HG03460 (cell line): Measurements from ENCODE around the gene SERPINE3.
A peak's percentile ranks its signal among the peaks of the same experiment; 100 is the strongest.

Experiments
- ATAC-seq: cut with Tn5 transposase; IDR thresholded peaks from one replicate; pipeline ENCODE4 v1.9.1; 2021; ENCODE audit not compliant: unreplicated experiment

Gene SERPINE3

GRCh38 chr13:51360489-51360888 lies 21.0 kb downstream of the SERPINE3 start:
- ATAC-seq: no peak

- no peak for ATAC-seq
Measured at GRCh38 chr13:51361106-51361505, 21.6 kb downstream of the SERPINE3 start.

- no peak for ATAC-seq
Measured at GRCh38 chr13:51363625-51364024, 24.1 kb downstream of the SERPINE3 start.

DNA sequence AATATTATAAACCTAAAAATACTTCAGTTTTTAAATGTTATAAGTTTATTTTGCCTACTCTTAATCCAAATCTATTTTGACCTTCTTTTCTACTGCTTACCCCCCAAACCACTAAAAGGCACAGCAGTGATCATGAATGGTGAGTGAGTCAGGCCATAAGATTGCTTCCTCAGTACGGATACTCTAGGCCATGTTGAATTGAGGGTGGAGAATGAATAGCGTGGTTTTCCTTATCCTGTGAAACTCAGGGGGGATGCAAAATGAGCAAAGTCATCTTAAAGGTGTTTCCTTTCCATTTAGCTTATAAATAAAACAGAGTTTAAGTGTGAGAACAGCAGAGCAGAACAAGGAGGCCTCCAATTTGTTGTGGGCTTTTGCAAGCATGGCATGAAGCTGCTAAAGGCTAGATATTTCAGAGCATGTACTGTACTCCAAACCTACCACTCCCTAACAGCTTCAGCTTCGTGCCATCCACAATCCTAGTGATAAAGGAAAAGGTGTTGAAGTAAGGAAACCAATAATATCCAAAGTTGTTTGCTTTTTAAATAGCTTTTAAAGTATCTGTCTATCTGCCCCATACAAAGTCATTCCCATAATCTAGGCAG lies 25.0 kb downstream of the SERPINE3 start:
- ATAC-seq: no peak

- ATAC-seq: no peak
Measured at GRCh38 chr13:51370116-51370515, 30.6 kb downstream of the SERPINE3 start.

GRCh38 chr13:51370811-51371210 lies 31.3 kb downstream of the SERPINE3 start:
- no peak for ATAC-seq

- ATAC-seq: no peak
Measured at GRCh38 chr13:51371768-51372399, 32.4 kb downstream of the SERPINE3 start.

- ATAC-seq: no peak
Measured at GRCh38 chr13:51373451-51373850, 34.0 kb downstream of the SERPINE3 start.

DNA sequence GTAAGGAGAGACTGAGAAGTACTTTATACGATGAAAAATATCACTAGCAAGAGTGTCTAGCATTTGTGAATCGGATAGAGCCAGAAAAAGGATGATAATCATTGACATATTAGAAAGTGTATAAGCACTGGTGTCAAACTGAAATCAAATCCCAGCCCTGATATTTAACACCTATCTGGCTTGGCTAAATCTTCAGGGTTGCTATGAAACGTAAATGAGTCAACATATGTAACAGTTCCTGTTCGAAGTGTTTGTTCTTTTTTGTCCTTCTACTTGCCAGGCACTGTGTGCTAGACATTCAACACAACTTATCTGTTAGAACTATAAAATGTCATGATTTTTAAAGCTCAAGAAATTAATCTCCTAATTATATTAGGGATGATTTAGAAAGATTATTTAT lies 40.8 kb downstream of the SERPINE3 start:
- no peak for ATAC-seq

DNA sequence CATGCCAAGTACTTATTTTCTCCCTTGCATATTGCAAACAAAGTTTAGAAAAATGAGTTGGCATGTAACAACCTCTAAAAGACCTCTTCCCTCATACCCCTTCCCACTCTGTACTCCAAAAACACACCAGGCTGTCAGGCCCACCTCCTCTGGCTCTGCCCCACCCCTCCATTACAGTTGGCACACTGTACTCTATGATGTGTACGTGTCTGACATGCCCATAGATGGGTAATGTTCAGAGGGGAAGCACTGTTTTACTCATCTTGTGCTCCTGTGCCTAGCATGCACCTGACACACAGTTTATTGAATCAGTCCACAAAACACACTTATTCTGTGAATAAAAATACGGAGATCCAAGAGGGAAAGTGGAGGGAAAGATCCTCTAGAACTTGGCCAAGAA lies 45.6 kb downstream of the SERPINE3 start:
- ATAC-seq: no peak

- ATAC-seq: no peak
Measured at GRCh38 chr13:51394724-51395123, 55.2 kb downstream of the SERPINE3 start.

- peak; percentile 89 for ATAC-seq
Measured at GRCh38 chr13:51396352-51396751, 56.9 kb downstream of the SERPINE3 start.

GRCh38 chr13:51397262-51397941 lies 57.9 kb downstream of the SERPINE3 start:
- ATAC-seq: no peak

GRCh38 chr13:51405176-51405575 lies 65.7 kb downstream of the SERPINE3 start:
- no peak for ATAC-seq

DNA sequence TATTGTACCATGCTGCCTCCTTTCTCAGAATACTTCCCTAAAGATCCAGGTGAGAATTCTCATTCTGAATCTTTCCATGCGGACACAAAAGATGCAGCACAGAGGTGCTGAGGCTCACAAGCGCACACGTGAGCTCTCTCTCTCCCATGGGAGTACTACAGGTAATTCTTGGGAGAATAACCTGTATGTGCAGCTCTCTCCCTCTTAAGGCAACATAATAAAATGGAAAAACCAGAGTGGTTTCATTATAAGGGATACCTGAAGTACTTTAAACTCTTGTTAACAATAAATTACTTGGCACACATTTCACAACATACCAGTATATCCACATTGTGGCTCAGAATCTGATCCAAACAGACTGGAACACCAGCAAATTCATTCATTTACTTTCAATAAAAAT lies 72.9 kb downstream of the SERPINE3 start:
- ATAC-seq: no peak
